ENCODE results near the gene PLEKHO2. TPM values are rescaled to one million over a fixed set of nuclear protein-coding genes. Genes with fewer than 3 reads are reported as not detected.
A peak's percentile ranks its signal among the peaks of the same experiment; 100 is the strongest.

The PLEKHO2 gene
- total and polyA plus RNA-seq, 2 donors (not counting 3 experiments of a cell fraction or from before 2014, with no cell fraction given) = 21.9 to 24.9 TPM

- Histone ChIP-seq H3K79me2 (ENCODE audit: control insufficient read depth, insufficient read depth, low read length) (no peaks in the 10 kb centered on the region), H3K27me3 (ENCODE audit: control insufficient read depth in 2 of 2, insufficient read depth in 2 of 2, low read length in 2 of 2) (no peaks in the 10 kb centered on the region), H3K9me3 (replicated peaks; ENCODE audit: control insufficient read depth, insufficient read depth, low read length) (no peaks in the 10 kb centered on the region), H4K20me1 (replicated peaks; ENCODE audit: control insufficient read depth, extremely low read depth, insufficient read depth, low read length) (no peaks in the 10 kb centered on the region), H3K4me2 (ENCODE audit: insufficient read depth, low read length) (no peak overlapping the region), H2AFZ (ENCODE audit: low read depth, low read length) (no peak overlapping the region), H3K9me1 (replicated peaks; ENCODE audit: control insufficient read depth, extremely low read depth, insufficient read depth, low read length) (no peaks in the 10 kb centered on the region), H3K4me1 (ENCODE audit: control insufficient read depth, extremely low read depth, insufficient read depth, low read length) (peaks cover 18% of the 10 kb centered on the region), H3K9ac (replicated peaks; ENCODE audit: extremely low read depth, insufficient read depth, low read length) (peak overlapping the region; percentile 55), H3K36me3 (ENCODE audit: control insufficient read depth in 2 of 2, extremely low read depth in 1 of 2, insufficient read depth in 2 of 2, low read length in 2 of 2) (no peaks in the 10 kb centered on the region), H3K27ac (ENCODE audit: insufficient read depth, low read depth, low read length) (peak overlapping the region; percentile 74), H3K4me3 (replicated peaks in 1 of 3; ENCODE audit: insufficient read depth in 1 of 3, low read depth in 1 of 3, low read length in 3 of 3) (no peak overlapping the region)
- BruUV-seq (replicated peaks) = no TSS peak
- peak; percentile 89 for DNase-seq (ENCODE audit: low read depth, low spot score)
- FAIRE-seq = peak; percentile 85
- CTCF ChIA-PET = interaction anchor here (0.8 to 1.5 kb wide), 6 partner anchors 10 to 47 kb away, joined by 3 to 4 read pairs (median 4); no protein-coding TSS in a partner anchor
- dilution Hi-C loops (cut with MboI; ENCODE audit: extremely low pct_ligation_motif_present, low sequenced_read_pairs) (no loop called here), intact Hi-C loops (cut with micrococcal nuclease) (loop anchor here (1.0 kb wide), 1 partner anchor 10 kb away; no protein-coding TSS in a partner anchor)
- TF ChIP-seq CTCF (IDR thresholded peaks at IDR 0.05; ENCODE audit: extremely low read depth in 1 of 2, insufficient read depth in 1 of 2, low read depth in 1 of 2, low read length in 2 of 2) (no peak), EZH2 (IDR thresholded peaks at IDR 0.05; ENCODE audit: borderline replicate concordance, low read depth, low read length, severe bottlenecking) (no peak), MAX (IDR thresholded peaks at IDR 0.05; ENCODE audit: insufficient read depth, insufficient read length) (peak; percentile 40), FOS (IDR thresholded peaks at IDR 0.05; ENCODE audit: borderline replicate concordance, insufficient read depth, low read length) (peak; percentile 53), POLR2AphosphoS5 (IDR thresholded peaks at IDR 0.05; ENCODE audit: insufficient read depth, low read depth, low read length) (no peak), MYC (IDR thresholded peaks at IDR 0.05; ENCODE audit: low read depth, low read length) (no peak), GATA2 (IDR thresholded peaks at IDR 0.05; ENCODE audit: insufficient read depth, insufficient read length, low read depth, low read length) (no peak), JUN (IDR thresholded peaks at IDR 0.05; ENCODE audit: borderline replicate concordance, insufficient read depth, insufficient read length, low read depth) (peak; percentile 62), POLR2A (IDR thresholded peaks at IDR 0.05; ENCODE audit: low read depth, low read length) (no peak)
- POLR2A ChIA-PET = interaction anchor here (0.8 kb wide), 1 partner anchor 20 kb away, joined by 3 read pairs; no protein-coding TSS in a partner anchor
Measured at GRCh38 chr15:64883997-64884511, 42.3 kb downstream of the PLEKHO2 start.
